AG09309 (cell line): ENCODE data around the gene MLC1.

Experiments used
- DNase-seq: peaks from one replicate; pipeline ENCODE4 v3.0.0-alpha.2; 2010; ENCODE audit warnings: low read depth
- H3K4me3 ChIP-seq: 2 replicates; pipeline ENCODE4 v1.5.1; 2011; ENCODE audit warnings: mild to moderate bottlenecking, low read depth, low read length, moderate library complexity; ENCODE audit not compliant: control insufficient read depth
- CTCF ChIP-seq: IDR thresholded peaks from 2 replicates; pipeline ENCODE4 v1.5.1; 2011; ENCODE audit warnings: mild to moderate bottlenecking, low read depth, low read length, inconsistent platforms; ENCODE audit not compliant: insufficient read depth, control insufficient read depth; ENCODE audit errors: missing control alignments

MLC1 gene

GRCh38 chr22:50010676-50011446, 74.4 kb downstream of the MLC1 start:
- TF ChIP-seq CTCF: no peak
- DNase-seq: no peak
- no peak overlapping the region for H3K4me3 ChIP-seq

GRCh38 chr22:50009765-50010675, 75.2 kb downstream of the MLC1 start:
- TF ChIP-seq CTCF: no peak
- no peak for DNase-seq
- no peak overlapping the region for H3K4me3 ChIP-seq
